ENCODE results near the gene RER1. TPM values are rescaled to one million over a fixed set of nuclear protein-coding genes. Genes with fewer than 3 reads are reported as not detected.

Gene RER1
- total RNA-seq, 2 donors from 2014 or later = 38.8 to 47.2 TPM

GRCh38 chr1:2355373-2356261 lies 36.0 kb upstream of the RER1 start:
- Histone ChIP-seq H3K27ac (no peak overlapping the region), H3K9me3 (no peaks in the 10 kb centered on the region), H3K4me3 (no peak overlapping the region), H3K27me3 (no peaks in the 10 kb centered on the region), H3K4me1 (peaks cover 0 to 10% of the 10 kb centered on the region in 2 donors), H3K36me3 (no peaks in the 10 kb centered on the region)
- DNase-seq (ENCODE audit: low spot score) = no peak
- TF ChIP-seq CTCF (IDR thresholded peaks at IDR 0.05) = no peak

GRCh38 chr1:2356401-2356800 lies 35.2 kb upstream of the RER1 start:
- DNase-seq (ENCODE audit: low spot score) = no peak
- no peaks in the 10 kb centered on the region for H3K27me3 ChIP-seq
- no peak overlapping the region for H3K4me3 ChIP-seq
- H3K4me1 ChIP-seq = peaks cover 0 to 10% of the 10 kb centered on the region in 2 donors
- H3K36me3 ChIP-seq = no peaks in the 10 kb centered on the region
- H3K9me3 ChIP-seq = no peaks in the 10 kb centered on the region
- no peak for TF ChIP-seq CTCF (IDR thresholded peaks at IDR 0.05)
- H3K27ac ChIP-seq = no peak overlapping the region

GRCh38 chr1:2356911-2357845 lies 34.5 kb upstream of the RER1 start:
- no peak overlapping the region for H3K4me3 ChIP-seq
- H3K9me3 ChIP-seq = no peaks in the 10 kb centered on the region
- H3K36me3 ChIP-seq = no peaks in the 10 kb centered on the region
- H3K27ac ChIP-seq = no peak overlapping the region
- no peak for DNase-seq (ENCODE audit: low spot score)
- H3K4me1 ChIP-seq = peaks cover 0 to 10% of the 10 kb centered on the region in 2 donors
- TF ChIP-seq CTCF (IDR thresholded peaks at IDR 0.05) = no peak
- no peaks in the 10 kb centered on the region for H3K27me3 ChIP-seq

GRCh38 chr1:2358072-2358471 lies 33.6 kb upstream of the RER1 start:
- H3K4me3 ChIP-seq = no peak overlapping the region
- H3K4me1 ChIP-seq = peaks cover 0 to 6% of the 10 kb centered on the region in 2 donors
- H3K36me3 ChIP-seq = no peaks in the 10 kb centered on the region
- no peaks in the 10 kb centered on the region for H3K27me3 ChIP-seq
- no peak for DNase-seq (ENCODE audit: low spot score)
- H3K9me3 ChIP-seq = no peaks in the 10 kb centered on the region
- H3K27ac ChIP-seq = no peak overlapping the region
- TF ChIP-seq CTCF (IDR thresholded peaks at IDR 0.05) = no peak

- TF ChIP-seq CTCF (IDR thresholded peaks at IDR 0.05) = no peak
- H3K4me3 ChIP-seq = no peak overlapping the region
- H3K27me3 ChIP-seq = no peaks in the 10 kb centered on the region
- no peaks in the 10 kb centered on the region for H3K4me1 ChIP-seq
- DNase-seq (ENCODE audit: low spot score) = no peak
- H3K27ac ChIP-seq = no peak overlapping the region
- H3K9me3 ChIP-seq = no peaks in the 10 kb centered on the region
- H3K36me3 ChIP-seq = no peaks in the 10 kb centered on the region
These were observed 32.7 kb upstream of the RER1 start for GRCh38 chr1:2358651-2359640.
